Ishikawa (cell line): ENCODE data around the gene ANKRD28.

ENCODE experiments used
- CEBPB ChIP-seq: IDR thresholded peaks from 2 replicates; pipeline ENCODE4 v1.6.1; 2012
- CREB1 ChIP-seq: IDR thresholded peaks from 2 replicates; pipeline ENCODE4 v1.6.1; 2012; ENCODE audit warnings: low read depth
- EP300 ChIP-seq: IDR thresholded peaks from 2 replicates; pipeline ENCODE4 v1.6.1; 2012; ENCODE audit warnings: borderline replicate concordance
- FOXM1 ChIP-seq: IDR thresholded peaks from 2 replicates; pipeline ENCODE4 v1.6.1; 2012; ENCODE audit warnings: low read depth, borderline replicate concordance
- MAX ChIP-seq: IDR thresholded peaks from 2 replicates; pipeline ENCODE4 v1.6.1; 2012
- NFIC ChIP-seq: IDR thresholded peaks from 2 replicates; pipeline ENCODE4 v1.6.1; 2012
- RAD21 ChIP-seq: IDR thresholded peaks from 2 replicates; pipeline ENCODE4 v1.6.1; 2012; ENCODE audit warnings: low read depth
- TAF1 ChIP-seq: IDR thresholded peaks from 2 replicates; pipeline ENCODE4 v1.6.1; 2012; ENCODE audit warnings: low read depth, mild to moderate bottlenecking
- USF1 ChIP-seq: IDR thresholded peaks from 2 replicates; pipeline ENCODE4 v1.6.1; 2012
- YY1 ChIP-seq: IDR thresholded peaks from 2 replicates; pipeline ENCODE4 v1.6.1; 2012; ENCODE audit warnings: low read depth
- ZBTB7A ChIP-seq: IDR thresholded peaks from 2 replicates; pipeline ENCODE4 v1.6.1; 2012; ENCODE audit warnings: low read depth
- TF ChIP-seq, protein P1 (sequence below): IDR thresholded peaks from 2 replicates; pipeline ENCODE4 v1.6.1; 2012; ENCODE audit warnings: low read depth, mild to moderate bottlenecking

- TF ChIP-seq CEBPB (no peak), MAX (no peak), RAD21 (no peak), FOXM1 (no peak), EP300 (no peak), NFIC (no peak), ZBTB7A (no peak), TAF1 (no peak), YY1 (no peak), CREB1 (no peak), USF1 (no peak)
- TF ChIP-seq, protein P1, sequence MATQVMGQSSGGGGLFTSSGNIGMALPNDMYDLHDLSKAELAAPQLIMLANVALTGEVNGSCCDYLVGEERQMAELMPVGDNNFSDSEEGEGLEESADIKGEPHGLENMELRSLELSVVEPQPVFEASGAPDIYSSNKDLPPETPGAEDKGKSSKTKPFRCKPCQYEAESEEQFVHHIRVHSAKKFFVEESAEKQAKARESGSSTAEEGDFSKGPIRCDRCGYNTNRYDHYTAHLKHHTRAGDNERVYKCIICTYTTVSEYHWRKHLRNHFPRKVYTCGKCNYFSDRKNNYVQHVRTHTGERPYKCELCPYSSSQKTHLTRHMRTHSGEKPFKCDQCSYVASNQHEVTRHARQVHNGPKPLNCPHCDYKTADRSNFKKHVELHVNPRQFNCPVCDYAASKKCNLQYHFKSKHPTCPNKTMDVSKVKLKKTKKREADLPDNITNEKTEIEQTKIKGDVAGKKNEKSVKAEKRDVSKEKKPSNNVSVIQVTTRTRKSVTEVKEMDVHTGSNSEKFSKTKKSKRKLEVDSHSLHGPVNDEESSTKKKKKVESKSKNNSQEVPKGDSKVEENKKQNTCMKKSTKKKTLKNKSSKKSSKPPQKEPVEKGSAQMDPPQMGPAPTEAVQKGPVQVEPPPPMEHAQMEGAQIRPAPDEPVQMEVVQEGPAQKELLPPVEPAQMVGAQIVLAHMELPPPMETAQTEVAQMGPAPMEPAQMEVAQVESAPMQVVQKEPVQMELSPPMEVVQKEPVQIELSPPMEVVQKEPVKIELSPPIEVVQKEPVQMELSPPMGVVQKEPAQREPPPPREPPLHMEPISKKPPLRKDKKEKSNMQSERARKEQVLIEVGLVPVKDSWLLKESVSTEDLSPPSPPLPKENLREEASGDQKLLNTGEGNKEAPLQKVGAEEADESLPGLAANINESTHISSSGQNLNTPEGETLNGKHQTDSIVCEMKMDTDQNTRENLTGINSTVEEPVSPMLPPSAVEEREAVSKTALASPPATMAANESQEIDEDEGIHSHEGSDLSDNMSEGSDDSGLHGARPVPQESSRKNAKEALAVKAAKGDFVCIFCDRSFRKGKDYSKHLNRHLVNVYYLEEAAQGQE = no peak
Measured at GRCh38 chr3:15728766-15729165, 69.0 kb downstream of the ANKRD28 start.
